Non-pigmented ciliary epithelial cell (primary cell): ENCODE data around the gene DNAAF1.
A peak's percentile ranks its signal among the peaks of the same experiment; 100 is the strongest.

Source experiments
- DNase-seq: peaks from one replicate; pipeline ENCODE4 v3.0.0-alpha.2; 2010; ENCODE audit warnings: low read depth

The DNAAF1 gene

DNA sequence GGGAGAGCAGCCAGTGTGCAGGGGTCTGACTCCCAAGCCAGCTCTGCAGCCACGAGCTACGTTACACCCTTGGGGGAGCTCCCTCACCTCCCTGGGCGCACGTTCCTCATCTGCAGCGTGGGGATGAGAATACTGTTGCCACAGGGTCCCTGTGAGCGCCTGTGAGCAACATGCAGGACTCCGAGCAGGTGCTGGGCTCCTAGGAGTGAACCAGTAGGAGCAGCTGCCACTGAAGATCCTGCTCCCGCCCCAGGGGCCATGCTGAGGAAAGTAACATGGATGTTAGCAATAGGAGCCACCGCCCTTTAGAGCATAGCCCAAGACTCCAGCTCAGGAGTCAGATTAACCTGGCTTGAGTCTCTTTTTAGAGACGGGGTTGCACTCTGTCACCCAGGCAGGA is 15.9 kb downstream of the DNAAF1 start:
- DNase-seq: no peak

DNA sequence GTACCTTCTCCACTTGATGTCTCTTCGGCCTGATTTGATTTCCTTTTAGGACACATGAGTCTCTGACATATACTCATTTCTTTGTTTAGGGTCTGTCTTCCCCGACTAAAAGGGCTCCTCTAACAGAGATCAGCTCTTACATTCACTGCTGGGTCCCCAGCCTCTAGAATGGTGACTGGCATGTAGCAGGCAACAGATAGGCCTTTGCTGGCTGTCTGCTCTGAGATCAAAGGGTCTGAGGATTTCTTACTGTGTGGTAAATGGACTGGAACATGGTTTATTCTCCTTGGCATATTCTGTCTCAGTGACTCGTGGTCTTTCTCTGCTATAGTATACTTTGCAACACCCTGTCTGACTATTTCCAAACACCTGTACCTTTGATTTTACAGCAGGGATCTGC is 16.7 kb downstream of the DNAAF1 start:
- DNase-seq: no peak

DNA sequence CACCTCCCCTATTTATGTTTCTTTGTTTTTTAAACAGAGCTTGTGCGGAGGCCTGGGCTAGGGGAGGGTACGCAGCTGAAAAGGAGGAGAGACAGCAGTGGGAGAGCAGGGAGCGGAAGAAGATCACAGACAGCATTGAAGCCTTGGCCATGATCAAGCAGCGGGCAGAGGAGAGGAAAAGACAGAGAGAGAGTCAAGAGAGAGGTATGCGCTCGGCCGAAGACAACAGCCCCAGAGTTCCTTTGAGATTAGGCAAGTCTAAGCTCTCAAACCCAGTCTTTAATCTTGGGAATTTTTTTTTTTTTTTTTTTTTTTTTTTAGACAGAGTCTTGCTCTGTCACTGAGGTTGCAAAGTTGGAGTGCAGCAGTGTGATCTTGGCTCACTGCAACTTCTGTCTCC is 20.6 kb downstream of the DNAAF1 start:
- no peak for DNase-seq

DNA sequence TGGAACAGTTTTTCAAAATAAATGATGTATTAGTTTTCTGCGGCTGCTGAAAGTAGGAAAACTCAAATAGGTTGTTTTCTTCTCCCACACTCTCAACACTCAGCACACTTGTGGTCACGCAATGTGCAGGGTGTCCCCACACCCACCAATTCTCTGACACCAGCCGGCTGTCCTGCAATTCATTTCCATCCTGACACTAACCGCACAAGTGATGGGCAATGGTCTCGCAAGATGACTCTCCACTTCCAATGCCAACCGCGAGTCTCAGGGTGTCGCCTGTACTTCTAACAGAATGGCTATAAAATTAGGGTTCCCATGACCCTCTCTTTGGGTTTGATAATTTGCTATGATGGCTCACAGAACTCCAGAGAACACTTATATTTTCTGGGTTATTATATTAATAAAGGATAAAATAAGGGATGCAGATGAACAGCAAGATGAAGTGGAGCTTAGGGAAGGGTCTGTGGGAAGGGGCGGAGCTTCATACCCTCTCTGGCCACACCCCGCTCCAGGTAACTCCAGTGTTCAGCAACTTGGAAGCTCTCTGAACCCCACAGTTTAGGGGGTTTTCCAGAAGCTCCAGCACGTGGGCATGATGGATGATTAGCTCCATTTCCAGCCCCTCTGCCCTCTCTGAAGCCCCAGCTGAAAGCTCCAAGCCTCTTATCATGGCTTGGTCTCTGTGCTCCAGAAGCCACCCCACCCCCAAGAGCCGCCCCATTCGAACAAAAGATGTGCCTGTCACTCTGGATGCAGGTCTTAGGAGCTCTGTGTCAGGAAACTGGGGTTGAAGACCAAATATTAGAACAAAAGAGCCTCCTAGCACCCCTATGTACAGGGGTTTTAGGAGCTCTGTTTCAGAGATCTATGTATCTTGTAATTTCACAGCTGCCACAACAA is 21.9 kb downstream of the DNAAF1 start:
- DNase-seq: no peak

DNA sequence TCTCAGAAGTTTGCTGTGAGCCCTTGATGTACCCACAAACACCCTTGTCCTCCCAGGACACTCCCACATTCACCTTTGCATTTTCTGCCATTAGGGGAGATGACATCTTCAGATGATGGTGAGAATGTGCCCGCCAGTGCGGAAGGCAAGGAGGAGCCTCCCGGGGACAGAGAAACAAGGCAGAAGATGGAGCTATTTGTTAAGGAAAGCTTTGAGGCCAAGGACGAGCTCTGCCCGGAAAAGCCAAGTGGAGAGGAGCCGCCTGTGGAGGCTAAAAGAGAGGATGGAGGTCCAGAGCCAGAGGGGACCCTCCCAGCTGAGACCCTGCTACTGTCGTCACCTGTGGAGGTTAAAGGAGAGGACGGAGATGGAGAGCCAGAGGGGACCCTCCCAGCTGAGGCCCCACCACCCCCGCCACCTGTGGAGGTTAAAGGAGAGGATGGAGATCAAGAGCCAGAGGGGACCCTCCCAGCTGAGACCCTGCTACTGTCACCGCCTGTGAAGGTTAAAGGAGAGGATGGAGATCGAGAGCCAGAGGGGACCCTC is 24.7 kb downstream of the DNAAF1 start:
- no peak for DNase-seq

DNA sequence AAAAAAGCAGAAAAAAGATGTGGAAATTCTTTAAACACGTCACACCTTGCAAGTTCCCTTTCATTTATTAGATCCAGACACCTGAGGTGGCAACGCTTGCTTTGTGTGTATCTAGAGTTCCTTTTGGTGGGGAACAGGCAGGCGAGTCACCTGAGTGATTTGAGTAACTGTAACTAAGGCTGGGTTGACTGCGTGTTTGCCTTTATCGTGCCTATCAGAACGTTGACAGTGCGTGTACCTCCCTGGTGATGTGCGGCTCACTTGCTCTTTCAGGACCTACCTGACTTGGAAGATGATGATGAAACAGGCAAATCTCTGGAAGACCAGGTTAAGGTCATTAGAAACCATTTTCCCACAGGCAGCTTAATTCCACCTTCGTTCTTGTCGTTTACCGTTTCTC is 29.3 kb downstream of the DNAAF1 start:
- DNase-seq: no peak

DNA sequence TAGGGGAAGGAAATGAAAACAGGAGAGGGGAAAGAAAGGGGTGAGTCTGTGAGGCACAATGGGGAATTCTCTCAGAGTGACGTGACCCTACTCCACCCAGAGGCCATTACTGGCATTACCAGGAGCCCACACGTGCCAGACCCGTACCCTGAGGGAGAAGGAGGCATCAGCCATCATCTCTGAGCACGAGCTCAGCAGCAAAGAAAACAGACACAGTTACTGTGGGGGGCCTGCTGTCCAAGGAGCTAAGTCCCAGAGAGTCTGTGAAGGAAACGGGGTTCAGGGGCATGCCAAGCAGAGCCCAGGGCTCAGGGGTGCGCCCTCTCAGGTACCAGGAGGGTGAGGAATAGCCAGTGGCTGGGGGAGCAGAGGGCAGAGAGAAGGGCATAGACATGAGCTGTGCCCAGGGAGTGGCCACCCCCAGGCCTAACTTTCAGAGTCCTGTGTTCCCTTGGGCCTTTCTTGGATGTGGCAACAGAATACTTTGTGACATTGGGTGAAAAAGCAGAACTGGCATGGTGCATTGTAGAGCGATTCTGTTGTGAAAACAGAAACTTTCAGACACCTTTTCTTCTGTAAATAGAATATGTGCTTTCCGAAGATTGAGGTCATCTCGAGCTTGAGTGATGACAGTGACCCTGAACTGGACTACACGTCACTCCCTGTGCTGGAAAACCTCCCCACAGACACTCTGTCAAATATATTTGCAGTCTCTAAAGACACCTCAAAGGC is 30.4 kb downstream of the DNAAF1 start:
- no peak for DNase-seq

DNA sequence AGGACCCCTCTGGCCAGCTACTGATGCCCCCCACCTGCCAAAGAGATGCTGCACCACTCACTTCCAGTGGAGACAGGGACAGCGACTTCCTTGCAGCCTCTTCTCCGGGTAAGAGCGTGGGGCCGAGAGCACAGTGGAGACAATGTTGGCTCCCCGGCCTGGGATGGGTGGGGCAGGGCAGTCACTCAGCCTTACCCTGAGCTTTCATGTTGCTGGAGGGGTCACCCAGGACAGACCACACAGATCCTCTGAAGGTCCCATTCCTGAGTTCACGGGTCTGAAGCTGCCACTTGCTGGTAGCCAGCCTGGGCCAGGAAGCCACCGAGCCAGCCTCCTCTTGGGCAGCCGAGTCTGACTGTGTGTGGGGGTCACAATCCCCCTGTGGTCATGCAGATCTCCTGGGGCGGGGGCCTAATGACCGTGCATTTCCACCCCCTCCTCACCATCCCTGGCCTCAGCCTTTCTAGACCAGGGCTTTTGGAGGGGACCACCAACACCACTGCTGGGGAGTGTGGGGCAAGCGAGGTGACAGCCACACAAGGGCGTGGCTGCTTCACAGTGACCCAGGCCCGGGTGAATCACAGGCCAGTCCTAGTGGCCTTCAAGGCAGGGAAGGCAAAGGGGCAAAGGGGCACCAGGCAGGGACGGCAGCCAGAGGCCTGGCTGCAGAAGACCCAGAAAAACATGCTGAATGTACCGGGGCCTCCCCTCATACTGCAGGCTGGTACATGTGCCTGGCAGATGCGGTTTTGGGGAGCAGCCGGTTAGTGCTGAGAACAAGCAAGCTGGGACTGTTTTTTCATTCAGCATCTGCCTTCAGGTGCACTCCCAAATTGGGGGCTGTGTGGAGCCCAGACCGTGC is 31.3 kb downstream of the DNAAF1 start:
- no peak for DNase-seq

DNA sequence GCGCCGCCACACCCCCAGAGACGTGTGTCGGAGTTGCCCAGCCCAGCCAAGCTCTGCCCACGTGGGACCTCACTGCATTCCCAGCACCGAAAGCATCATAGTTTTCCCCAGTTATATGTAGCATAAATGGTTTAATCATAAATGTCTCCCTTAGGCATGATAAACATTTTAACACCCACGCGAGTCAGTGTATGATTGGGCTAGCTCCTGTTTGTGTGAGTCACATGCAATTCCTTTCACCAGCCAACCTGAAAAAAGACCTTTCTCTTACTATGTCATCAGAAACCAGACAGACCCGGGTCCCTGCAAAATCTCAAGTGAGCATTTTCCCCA is 32.6 kb downstream of the DNAAF1 start:
- peak; percentile 47 for DNase-seq

DNA sequence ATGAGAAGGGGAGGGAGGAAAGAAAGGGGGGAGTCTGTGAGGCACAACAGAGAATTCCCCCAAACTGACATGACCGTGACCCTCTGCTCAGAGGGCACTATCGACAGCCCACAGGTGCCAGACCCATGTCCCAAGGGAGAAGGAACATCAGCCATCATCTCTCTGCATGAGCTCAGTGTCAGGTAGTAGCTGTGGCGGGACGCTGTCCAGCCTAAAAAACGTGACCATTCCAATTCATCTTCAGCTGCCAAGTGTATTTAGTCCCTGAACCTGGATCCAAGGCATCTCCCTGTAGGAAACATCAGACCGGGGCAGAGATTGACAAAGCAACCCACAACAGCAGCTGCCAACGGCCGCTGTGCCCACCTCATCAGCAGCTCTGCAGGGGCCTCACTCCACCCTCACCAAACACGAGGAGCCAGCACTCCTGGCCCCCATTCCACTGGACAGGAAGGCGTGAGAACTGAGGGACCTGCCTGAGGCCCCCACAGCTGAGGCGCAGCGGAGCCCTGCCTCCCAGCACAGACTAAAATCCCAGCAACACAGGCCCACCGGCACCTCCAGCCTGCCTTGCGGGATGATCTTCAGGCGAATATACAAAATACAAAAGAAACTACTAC is 33.1 kb downstream of the DNAAF1 start:
- no peak for DNase-seq

DNA sequence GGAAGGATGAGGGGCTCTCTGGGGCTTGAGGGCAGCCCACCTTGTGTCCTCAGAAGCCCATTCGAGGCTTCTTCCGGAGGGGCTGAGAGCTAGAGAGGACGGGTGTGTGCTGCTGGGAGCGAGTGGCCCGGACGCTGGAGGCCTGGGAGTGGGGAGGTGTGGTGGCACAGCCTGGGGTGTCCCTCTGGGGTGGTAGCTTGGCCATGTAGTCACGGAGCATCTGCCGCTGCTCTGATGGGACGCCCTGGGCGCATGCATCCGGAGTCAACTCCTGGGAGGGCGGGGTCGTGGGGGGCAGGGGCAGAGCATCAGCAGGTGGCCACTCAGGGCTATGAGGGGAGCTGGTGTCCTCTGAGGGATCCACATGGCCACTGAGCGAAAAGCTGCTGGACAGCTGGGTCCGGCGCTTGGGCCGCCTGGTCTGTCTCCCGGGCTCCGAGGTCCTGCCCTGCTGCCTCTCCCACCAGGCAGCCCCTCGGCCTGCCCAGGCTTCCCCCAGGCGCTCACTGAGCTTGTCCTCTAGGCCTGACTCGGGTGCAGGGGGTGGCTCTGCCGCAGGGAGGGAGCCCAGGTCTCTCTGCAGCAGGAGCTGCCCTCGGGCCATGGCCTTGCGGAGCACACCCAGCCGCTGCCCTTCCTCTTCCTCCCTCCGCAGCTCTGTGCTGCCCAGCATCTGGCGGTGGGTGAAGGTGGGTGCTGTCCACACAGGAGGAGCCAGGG is 33.9 kb downstream of the DNAAF1 start:
- DNase-seq: no peak

DNA sequence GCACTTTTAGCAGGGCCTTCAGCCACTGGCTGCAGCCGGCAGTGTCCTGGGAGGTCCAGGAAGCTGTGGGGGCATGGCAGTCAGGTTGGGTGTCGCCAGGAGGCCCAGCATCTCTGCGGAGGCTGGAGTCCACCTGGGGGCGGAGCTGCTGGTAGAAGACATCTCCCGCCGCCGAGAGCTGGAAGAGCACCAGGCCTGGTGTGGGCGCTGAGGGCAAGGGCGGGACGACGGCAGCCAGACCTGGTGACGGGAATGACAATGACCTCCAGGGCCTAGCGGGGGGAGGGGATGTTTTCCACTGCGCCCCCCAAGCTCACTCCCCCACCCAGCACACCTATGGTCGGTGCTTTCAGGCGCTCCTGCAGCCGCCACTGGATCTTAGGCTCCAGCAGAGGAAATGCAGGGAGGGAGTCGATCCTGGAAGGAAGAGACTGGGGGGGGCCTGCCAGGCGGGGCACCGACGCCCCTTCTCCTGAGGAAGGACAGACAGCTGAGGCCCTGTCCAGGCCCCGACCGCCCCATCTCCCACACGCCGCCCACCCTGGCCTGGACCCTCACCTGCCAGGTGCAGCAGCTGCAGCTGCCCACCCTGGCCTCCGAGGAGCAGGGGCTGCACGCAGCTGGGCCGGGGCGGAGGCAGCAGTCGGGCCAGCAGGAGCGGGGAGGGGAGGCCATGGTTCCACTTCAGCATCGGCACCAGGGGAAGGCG is 34.7 kb downstream of the DNAAF1 start:
- no peak for DNase-seq

DNA sequence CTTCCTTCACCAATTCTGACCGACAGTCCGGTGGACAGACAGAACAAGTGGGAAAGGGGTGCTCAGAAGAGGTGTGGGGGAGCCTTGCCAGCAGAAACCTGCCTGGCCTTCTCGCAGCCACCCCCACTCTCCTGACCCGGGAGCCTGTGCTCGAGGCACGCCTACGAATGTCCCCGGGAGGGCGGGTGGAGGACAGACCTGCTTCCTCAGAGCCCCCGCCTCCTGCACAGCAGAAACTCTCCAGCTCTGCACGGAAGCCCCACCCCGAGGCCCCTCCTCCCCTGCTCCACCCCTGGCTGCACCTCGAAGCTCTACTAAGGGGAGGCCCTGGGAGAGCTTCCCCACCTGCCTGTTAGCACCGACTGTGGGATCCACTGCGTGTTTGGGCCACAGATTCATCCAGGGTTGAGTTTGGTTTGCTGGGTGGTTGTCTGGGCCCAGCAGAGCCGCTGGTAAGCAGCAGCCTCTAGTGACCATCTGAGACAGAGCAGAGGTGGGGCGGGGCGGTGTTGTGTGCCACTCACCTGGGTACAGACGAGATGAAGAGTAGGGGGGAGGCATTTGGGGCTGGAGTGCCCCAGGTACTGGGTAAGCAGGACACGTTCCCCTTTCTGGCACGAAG is 35.5 kb downstream of the DNAAF1 start:
- no peak for DNase-seq

DNA sequence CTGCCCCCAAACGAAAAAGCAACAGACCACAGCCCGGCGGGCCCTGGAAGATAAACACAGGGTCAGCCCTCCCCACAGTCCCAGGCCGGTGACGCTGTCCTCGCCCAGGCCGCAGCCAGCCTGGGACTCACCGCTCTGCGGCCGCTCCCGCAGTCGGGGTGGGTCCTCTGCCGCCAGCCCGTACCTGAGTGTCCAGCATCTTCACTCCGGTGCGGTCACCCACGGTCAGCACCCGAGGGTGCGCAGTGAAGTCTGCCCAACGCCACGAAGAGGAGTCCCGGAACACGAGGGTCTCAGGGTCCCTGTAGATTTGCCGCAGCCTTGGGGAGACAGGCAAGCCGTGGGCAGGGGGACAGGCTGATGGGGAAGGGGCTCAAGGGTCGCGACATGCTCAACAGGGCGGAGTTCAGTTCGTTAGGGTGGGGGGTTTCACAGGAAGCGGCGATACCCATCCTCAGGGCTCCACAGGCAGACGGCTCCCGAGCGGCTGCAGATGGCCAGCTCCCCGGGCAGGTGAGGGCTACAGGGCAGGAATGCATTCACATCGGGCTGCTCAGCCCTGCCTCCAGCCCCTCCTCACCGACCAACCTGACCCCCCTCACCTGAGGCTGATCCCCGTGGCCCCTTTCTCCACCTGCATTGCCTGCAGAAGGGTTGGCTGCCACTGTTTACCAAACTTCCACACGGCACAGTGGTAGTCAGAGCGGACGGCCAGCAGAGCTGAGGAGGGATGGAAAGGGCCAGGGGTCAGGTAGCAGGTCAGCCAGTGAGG is 36.2 kb downstream of the DNAAF1 start:
- no peak for DNase-seq

DNA sequence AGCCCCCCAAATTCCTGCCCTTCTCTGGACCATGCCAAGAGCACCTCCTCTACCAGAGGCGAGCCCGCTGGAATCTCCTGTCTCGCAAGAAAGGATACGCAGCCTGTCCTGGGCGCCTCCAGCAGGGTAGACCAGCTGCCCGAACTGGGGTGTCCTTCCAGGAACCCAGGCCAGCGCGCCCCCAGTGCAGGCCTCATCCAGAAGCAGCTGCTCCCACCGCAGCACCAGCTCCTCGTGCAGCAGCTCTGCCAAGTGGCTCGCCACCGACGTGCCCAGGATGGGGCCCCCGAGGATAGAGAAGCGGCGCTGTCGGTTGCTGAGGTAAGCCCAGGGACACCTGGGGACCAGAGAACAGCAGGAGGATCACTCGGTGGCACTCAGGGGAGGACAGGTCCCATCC is 37.0 kb downstream of the DNAAF1 start:
- DNase-seq: no peak

DNA sequence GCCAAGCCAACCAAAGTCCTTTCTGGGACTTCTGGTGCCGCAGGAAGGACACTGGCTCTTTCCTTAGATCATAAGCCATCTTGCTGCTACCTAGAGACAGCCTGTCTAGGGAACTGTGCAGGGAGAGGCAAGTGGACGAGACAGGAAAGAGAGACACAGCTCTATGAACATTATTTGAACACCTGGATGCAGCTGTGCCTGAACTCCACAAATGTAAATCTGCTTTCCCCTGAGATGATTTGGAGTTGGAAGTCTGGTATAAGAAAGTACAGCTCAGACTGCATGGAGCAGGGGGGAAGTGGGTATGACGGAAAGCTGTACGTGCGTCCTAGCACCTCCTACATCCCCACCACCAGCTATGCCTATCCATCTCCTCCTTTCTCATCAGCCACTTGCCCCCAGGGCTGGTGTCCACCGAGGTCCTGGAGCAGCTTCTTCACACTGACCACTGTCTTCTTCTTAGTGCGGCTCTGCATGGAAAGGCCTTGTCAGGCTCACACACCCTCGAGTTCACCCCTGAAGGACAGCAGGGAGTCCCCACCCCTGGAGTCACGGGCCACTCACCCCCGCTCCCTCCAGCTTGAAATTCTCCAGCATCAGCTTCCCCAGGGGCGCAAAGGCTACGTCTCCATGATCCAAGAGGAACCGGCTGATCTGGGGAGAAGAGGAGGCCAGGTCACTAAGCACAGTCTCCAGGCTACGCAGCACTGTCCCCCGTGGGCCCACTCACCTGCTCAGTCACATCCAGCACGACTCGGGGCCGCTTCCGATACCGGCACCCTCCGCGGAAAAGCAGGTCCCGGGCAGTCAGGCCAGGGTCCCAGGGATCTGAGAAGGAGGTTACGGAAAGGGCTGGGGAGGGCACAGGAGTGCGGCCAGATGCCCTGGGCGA is 37.8 kb downstream of the DNAAF1 start:
- DNase-seq: no peak

DNA sequence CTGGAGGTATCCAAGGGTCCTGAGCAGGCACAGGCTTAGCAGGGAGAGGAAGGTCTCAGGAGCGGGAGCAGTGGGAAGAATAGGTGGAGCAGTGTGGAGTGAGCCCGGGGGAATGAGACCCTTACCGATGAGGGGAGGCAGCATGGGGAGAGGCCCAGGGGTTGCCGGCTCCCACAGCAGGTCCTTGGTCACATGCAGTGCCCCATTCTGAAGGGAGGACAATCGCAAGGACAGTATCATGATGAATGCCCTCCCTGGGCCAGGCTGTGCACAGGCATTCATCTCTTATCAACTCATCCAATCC is 38.4 kb downstream of the DNAAF1 start:
- DNase-seq: no peak

DNA sequence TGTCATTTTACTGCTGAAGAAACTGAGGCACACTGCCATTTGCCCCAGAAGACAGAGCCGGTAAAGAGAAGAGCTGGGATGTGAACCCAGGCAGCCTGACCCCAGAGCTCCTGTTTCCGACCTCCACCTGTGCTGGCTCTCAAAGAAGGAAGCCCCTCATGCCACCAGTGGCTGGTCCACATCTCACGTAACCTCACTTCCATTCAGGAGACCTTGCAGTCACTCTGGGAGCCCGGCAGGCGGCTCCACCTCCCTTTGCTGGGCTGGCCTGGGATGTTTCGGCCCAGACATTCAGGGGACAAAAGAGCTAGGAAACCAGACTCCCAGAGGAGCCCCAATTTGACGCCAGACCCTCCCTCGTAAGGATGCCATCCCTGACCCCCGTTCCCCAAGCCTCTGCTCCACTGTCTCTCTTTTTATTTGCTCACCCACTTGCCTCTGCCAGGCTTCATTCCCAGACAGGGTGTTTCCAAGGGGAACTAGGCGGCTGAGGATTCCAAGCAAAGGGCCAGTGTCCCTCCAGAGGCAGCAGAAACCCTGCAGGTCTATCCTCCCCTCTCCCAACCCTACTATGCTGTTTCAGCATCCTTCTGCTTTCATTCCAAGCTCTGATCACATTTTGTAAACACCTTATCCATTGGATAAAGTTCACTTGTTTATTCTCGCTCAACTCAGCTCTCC is 38.9 kb downstream of the DNAAF1 start:
- no peak for DNase-seq
